Measurements from ENCODE around the gene DEPDC1B.
"Not testable (repeated sequence)": the region's sequence is repeated elsewhere in the genome, so short reads cannot be mapped to it uniquely, and the experiment has no call there.

GRCh38 chr5:60587312-60587711 is 112.7 kb downstream of the DEPDC1B start:
- not testable (repeated sequence) for TF ChIP-seq CTCF, POLR2A (IDR thresholded peaks at IDR 0.05)
